Amygdala (tissue), 56 donors: Measurements from ENCODE around the gene GALNT13.

Source experiments
- DNase-seq, 56 donors: peaks; one replicate each; lab custom pipeline; 2025; lab: John Stamatoyannopoulos, UW

The GALNT13 gene

DNA sequence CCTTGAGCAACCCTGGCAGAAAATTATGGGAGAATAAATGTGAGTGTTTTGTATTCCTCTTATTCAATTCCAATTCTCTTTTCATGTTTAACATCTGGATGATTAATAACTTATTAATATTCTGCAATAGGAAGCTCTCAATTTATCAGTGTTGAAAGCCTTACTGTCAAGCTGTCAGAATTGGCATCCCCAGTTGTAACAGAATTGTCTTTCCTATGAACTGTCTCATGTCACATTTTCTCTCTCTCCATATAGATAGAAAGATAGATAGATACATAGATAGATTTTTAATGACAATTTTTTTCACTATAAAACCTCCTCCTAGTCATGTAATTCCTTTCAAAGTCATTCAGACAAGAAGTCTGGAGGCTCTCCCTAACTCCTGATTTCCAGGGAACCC lies 331.5 kb downstream of the GALNT13 start:
- no peak for DNase-seq

DNA sequence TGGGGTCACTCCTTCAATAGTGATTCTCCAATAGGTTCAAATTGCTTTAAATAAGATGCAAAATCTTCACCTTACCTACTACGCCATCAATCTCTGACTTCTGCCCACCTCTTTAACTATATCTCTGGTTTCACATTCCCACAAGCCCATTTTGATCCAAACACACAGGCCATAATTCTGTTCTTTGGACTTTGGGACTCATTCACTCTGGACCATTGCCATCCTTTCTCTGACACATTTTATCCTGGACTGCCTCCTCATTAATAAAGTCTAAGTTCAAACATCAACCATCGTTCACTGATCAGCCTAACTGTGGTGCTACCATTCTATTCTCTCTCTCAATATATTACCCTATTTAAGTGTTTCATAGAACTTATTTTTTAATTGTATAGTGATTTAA lies 332.2 kb downstream of the GALNT13 start:
- no peak for DNase-seq

- no peak for DNase-seq
These were observed 335.7 kb downstream of the GALNT13 start for GRCh38 chr2:154207288-154208047.

- no peak for DNase-seq
These were observed 352.0 kb downstream of the GALNT13 start for GRCh38 chr2:154223726-154224125.

DNA sequence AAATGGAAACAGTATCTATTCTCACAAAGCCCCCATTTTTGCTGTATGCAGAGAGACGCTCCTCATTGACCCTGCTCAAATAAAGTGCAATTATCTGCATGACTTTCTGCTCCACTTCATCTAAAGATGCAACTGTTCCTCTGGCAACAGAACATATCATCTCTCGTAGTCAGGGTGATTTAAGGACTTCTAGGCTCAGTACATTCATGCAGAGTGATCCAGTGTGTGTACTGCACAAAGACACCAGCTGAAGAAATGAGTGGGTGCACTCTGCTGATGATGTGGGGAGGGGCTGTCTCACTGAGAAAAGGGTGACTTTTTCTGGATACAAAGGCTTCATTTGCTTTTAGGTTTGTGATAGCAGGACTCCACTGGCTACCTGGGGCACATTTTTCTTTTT lies 355.2 kb downstream of the GALNT13 start:
- DNase-seq, result no peak

- DNase-seq, result no peak
These were observed 357.0 kb downstream of the GALNT13 start for GRCh38 chr2:154228566-154229280.

DNA sequence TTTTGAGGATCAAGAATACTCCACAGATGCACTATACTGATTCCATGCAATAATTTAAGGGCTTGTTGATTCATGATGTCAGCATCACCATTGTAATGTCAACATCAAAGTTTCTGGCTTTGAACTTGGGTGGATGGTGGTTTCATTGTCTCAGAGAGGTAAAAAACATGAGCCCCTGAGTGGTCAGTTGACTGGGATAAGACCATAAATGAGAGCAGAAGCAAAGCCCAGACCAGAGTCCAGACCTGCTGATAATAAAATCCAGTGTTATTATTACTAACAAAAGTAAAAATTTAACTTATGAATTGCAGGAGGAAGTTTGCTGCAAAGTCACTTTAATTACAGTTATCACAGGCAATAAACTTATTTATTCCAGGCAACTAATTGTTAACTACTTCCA lies 358.2 kb downstream of the GALNT13 start:
- no peak for DNase-seq

GRCh38 chr2:154231021-154231420 lies 359.3 kb downstream of the GALNT13 start:
- DNase-seq, result no peak

- no peak for DNase-seq
These were observed 361.5 kb downstream of the GALNT13 start for GRCh38 chr2:154233231-154233630.

GRCh38 chr2:154238252-154238651 lies 366.5 kb downstream of the GALNT13 start:
- DNase-seq, result no peak

GRCh38 chr2:154240316-154240715 lies 368.6 kb downstream of the GALNT13 start:
- DNase-seq, result no peak

DNA sequence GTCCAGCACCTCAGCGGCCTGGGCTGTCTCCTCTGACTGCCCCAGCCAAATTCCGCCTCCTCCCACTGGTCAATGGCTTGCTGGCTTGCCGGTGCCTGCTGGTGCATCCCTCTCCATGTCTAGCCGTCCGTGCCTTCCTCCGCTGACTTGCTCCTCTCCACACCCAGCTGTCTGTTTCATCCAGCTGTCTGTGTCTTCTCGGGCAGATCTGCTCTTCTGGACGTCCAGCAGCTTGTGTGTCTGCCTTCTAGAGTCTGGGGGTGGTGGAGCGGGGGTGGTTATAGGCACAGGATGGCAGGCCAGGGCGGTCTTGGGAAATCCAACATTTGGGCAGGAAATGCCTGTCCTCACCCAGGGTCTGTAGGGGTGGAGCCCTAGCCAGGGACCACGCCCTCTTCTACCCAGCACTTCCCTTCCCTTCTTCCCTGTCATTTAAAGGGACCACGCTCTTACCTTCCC lies 369.2 kb downstream of the GALNT13 start:
- no peak for DNase-seq

DNA sequence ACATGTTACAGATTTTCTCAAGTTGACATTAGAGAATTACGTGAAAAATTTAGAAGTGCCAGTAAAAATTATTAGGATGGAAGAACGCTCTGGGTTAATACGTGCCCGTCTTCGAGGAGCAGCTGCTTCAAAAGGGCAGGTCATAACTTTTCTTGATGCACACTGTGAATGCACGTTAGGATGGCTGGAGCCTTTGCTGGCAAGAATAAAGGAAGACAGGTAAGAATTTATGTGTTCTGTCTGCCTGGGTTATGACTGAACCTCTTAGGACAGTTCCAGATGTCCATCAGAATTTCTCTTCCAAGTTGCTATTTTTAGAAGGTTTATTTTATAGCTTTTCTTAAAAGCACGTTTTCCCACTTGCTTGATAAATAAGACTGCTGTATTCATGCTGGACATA lies 371.0 kb downstream of the GALNT13 start:
- DNase-seq, result no peak

GRCh38 chr2:154243685-154244084 lies 372.0 kb downstream of the GALNT13 start:
- DNase-seq, result no peak

GRCh38 chr2:154244932-154245331 lies 373.2 kb downstream of the GALNT13 start:
- no peak for DNase-seq

GRCh38 chr2:154247503-154247902 lies 375.8 kb downstream of the GALNT13 start:
- DNase-seq, result no peak

GRCh38 chr2:154256136-154256535 lies 384.4 kb downstream of the GALNT13 start:
- DNase-seq, result no peak

- DNase-seq, result no peak
These were observed 387.3 kb downstream of the GALNT13 start for GRCh38 chr2:154259030-154259429.

- no peak for DNase-seq
These were observed 389.8 kb downstream of the GALNT13 start for GRCh38 chr2:154261473-154262027.

- no peak for DNase-seq
These were observed 391.5 kb downstream of the GALNT13 start for GRCh38 chr2:154263206-154263605.

DNA sequence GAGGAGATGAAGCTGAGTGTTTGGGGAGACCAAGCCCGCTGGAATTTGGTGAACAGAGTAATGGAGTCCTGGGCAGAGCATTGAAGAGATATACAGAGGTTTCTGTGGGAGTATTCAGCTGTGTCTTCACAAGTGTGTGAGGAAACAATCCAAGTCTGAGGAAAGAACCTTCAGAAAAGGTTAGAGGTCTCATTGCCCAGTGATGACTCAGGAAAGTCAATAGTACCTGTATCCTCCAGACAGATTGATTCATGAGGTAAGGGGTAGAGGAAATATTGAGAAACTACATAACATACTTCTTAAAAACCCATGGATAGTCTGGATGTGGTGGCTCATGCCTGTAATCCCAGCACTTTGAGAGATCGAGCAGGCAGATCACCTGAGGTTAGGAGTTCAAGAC lies 392.3 kb downstream of the GALNT13 start:
- no peak for DNase-seq

DNA sequence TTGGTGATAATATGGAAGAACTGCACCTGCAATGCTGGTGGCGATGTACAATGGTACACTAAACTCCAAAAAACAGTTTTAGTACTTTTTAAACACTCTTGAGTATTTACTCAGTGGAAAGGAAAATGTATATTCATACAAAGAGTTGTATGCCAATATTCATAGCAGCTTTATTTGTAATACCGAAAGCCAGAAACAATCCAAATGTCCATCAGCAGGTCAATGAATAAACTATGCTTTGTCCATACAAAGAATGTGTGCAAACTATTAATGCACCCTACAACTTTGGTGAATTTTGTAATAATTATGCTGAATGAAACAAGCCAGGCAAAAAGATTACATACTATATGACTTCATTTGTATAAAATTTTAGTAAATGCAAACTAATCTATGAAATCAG lies 396.3 kb downstream of the GALNT13 start:
- DNase-seq, result no peak
